ENCODE measurements around the gene CD3E. TPM values are rescaled to one million over a fixed set of nuclear protein-coding genes. Genes with fewer than 3 reads are reported as not detected.
A peak's percentile ranks its signal among the peaks of the same experiment; 100 is the strongest.

CD3E gene
- total and polyA plus RNA-seq, 4 donors, result 0.33 to 2.3 (median 1.8) TPM

GRCh38 chr11:118334745-118335144 lies 30.2 kb downstream of the CD3E start:
- Histone ChIP-seq H3K36me3 (ENCODE audit: control insufficient read depth in 4 of 4, insufficient read depth in 3 of 4, low read depth in 1 of 4, low read length in 3 of 4) (no peaks in the 10 kb centered on the region), H3K27me3 (ENCODE audit: control insufficient read depth in 4 of 4, insufficient read depth in 4 of 4, low read length in 3 of 4) (no peaks in the 10 kb centered on the region), H3K9me3 (ENCODE audit: control insufficient read depth in 4 of 4, low read length in 3 of 4) (no peaks in the 10 kb centered on the region), H3K9ac (ENCODE audit: low read depth in 1 of 2, low read length in 2 of 2) (no peak overlapping the region), H3K4me1 (ENCODE audit: control insufficient read depth in 4 of 4, insufficient read depth in 4 of 4, low read length in 3 of 4) (no peaks in the 10 kb centered on the region), H3K27ac (ENCODE audit: low read depth in 1 of 2, low read length in 2 of 2) (no peak overlapping the region), H3K4me3 (ENCODE audit: low read depth in 1 of 3, low read length in 3 of 3) (no peak overlapping the region)
- WGBS, result 87% methylated on average over 1 of the region's 1 CpG
- no peak for TF ChIP-seq CTCF (IDR thresholded peaks at IDR 0.05; ENCODE audit: low read depth, low read length, missing input control)
- no peak for TF ChIP-seq FOXA2 (IDR thresholded peaks at IDR 0.05)
- no peak for TF ChIP-seq SP1 (IDR thresholded peaks at IDR 0.05)
- no peak for TF ChIP-seq YY1 (IDR thresholded peaks at IDR 0.05)
- no peak for TF ChIP-seq RXRA (IDR thresholded peaks at IDR 0.05)
- TF ChIP-seq JUND (IDR thresholded peaks at IDR 0.05), result no peak
- no peak for TF ChIP-seq HNF4G (IDR thresholded peaks at IDR 0.05)
- TF ChIP-seq MAX (IDR thresholded peaks at IDR 0.05), result no peak
- TF ChIP-seq REST (IDR thresholded peaks at IDR 0.05), result no peak
- TF ChIP-seq RAD21 (IDR thresholded peaks at IDR 0.05), result no peak
- TF ChIP-seq GABPA (IDR thresholded peaks at IDR 0.05 in 1 of 2, conservative IDR thresholded peaks at IDR 0.05 in 1 of 2), result no peak
- no peak for TF ChIP-seq NR2F2 (IDR thresholded peaks at IDR 0.05)
- TF ChIP-seq ATF3 (IDR thresholded peaks at IDR 0.05), result no peak
- TF ChIP-seq TAF1 (conservative IDR thresholded peaks at IDR 0.05), result no peak
- no peak for DNase-seq (ENCODE audit: low spot score)

- Histone ChIP-seq H3K9me3 (ENCODE audit: control insufficient read depth in 4 of 4, low read length in 3 of 4) (no peaks in the 10 kb centered on the region), H3K9ac (ENCODE audit: low read depth in 1 of 2, low read length in 2 of 2) (no peak overlapping the region), H3K4me1 (ENCODE audit: control insufficient read depth in 4 of 4, insufficient read depth in 4 of 4, low read length in 3 of 4) (no peaks in the 10 kb centered on the region), H3K36me3 (ENCODE audit: control insufficient read depth in 4 of 4, insufficient read depth in 3 of 4, low read depth in 1 of 4, low read length in 3 of 4) (no peaks in the 10 kb centered on the region), H3K4me3 (ENCODE audit: low read depth in 1 of 3, low read length in 3 of 3) (no peak overlapping the region), H3K27me3 (ENCODE audit: control insufficient read depth in 4 of 4, insufficient read depth in 4 of 4, low read length in 3 of 4) (no peaks in the 10 kb centered on the region), H3K27ac (ENCODE audit: low read depth in 1 of 2, low read length in 2 of 2) (peak overlapping the region in 1 of 2 donors; percentile 31)
- no peak for DNase-seq (ENCODE audit: low spot score)
- WGBS, result 72% methylated on average over 7 of the region's 7 CpGs
- TF ChIP-seq ATF3 (IDR thresholded peaks at IDR 0.05) (no peak), REST (IDR thresholded peaks at IDR 0.05) (no peak), RXRA (IDR thresholded peaks at IDR 0.05) (no peak), FOXA2 (IDR thresholded peaks at IDR 0.05) (no peak), MAX (IDR thresholded peaks at IDR 0.05) (no peak), GABPA (IDR thresholded peaks at IDR 0.05 in 1 of 2, conservative IDR thresholded peaks at IDR 0.05 in 1 of 2) (no peak), NR2F2 (IDR thresholded peaks at IDR 0.05) (no peak), YY1 (IDR thresholded peaks at IDR 0.05) (no peak), SP1 (IDR thresholded peaks at IDR 0.05) (no peak), CTCF (IDR thresholded peaks at IDR 0.05; ENCODE audit: low read depth, low read length, missing input control) (no peak), HNF4G (IDR thresholded peaks at IDR 0.05) (no peak), HNF4A (conservative IDR thresholded peaks at IDR 0.05) (no peak), JUND (IDR thresholded peaks at IDR 0.05) (no peak)
These were observed 34.1 kb downstream of the CD3E start for GRCh38 chr11:118338637-118339061.

All from liver (tissue), 9 donors.